WI38 (cell line): ENCODE results near the gene NSMCE4A.

Source experiments
- H3K4me3 ChIP-seq: 2 replicates; pipeline ENCODE4 v1.5.1; 2011; ENCODE audit warnings: low read depth, mild to moderate bottlenecking, control low read depth, low read length
- CTCF ChIP-seq: IDR thresholded peaks from 2 replicates; pipeline ENCODE4 v1.5.1; 2012; ENCODE audit warnings: low read depth, mild to moderate bottlenecking, control low read depth, low read length

The NSMCE4A gene

GRCh38 chr10:121914661-121915060 is 60.4 kb downstream of the NSMCE4A start:
- H3K4me3 ChIP-seq = no peak overlapping the region
- TF ChIP-seq CTCF = no peak

- TF ChIP-seq CTCF = no peak
- H3K4me3 ChIP-seq = no peak overlapping the region
Measured at GRCh38 chr10:121911421-121911697, 63.7 kb downstream of the NSMCE4A start.

- H3K4me3 ChIP-seq = no peak overlapping the region
- TF ChIP-seq CTCF = no peak
Measured at GRCh38 chr10:121910673-121911420, 64.2 kb downstream of the NSMCE4A start.
